A549 (cell line): ENCODE data around the gene NFX1. TPM values are rescaled to one million over a fixed set of nuclear protein-coding genes. Genes with fewer than 3 reads are reported as not detected.
"Not testable (repeated sequence)": the region's sequence is repeated elsewhere in the genome, so short reads cannot be mapped to it uniquely, and the experiment has no call there.

Source experiments
- ATAC-seq, 2 experiments: fragments of 200-7000 bp in 1 of 2; fragments of >200 bp in 1 of 2; cut with Nextera tagmentation in 1 of 2; cut with Tn5 transposase in 1 of 2; 3 replicates each; pipeline versions ENCODE4 v1.8.0 to v1.9.1; 2018 to 2020; ENCODE audit warnings: mild to moderate bottlenecking in 1 of 2, moderate library complexity in 1 of 2
- CTCF ChIA-PET: fragments of 300-600 bp; sonication (Branson Sonifier 250); formaldehyde crosslinking; extraction: SDS; loops from one replicate; lab custom pipeline; 2021; ENCODE audit warnings: antibody characterized with exemption, inconsistent platforms; lab: Yijun Ruan, JAX
- POLR2A ChIA-PET: fragments of 350-600 bp; formaldehyde crosslinking; extraction: SDS; loops from one replicate; lab custom pipeline; 2021; ENCODE audit warnings: antibody characterized with exemption, inconsistent platforms; lab: Yijun Ruan, JAX
- DNase-seq, 2 experiments: peaks; one replicate each; pipeline versions ENCODE4 v3.0.0 to v3.0.0-alpha.2; 2011 to 2016; ENCODE audit warnings: low read depth in 1 of 2, low spot score in 1 of 2
- FAIRE-seq: peaks from 2 replicates; lab custom pipeline; 2011; peaks lifted over from hg19 to GRCh38; lab: Jason Lieb, UNC
- H3K27ac ChIP-seq, 2 experiments: fragments of >200 bp; sonication (Bioruptor Twin); formaldehyde crosslinking; 3 replicates each; pipeline ENCODE4 v1.5.1; 2016 to 2017
- H3K4me1 ChIP-seq: fragments of >200 bp; sonication (Bioruptor Twin); formaldehyde crosslinking; 3 replicates; pipeline ENCODE4 v1.6.1; 2016
- H3K4me2 ChIP-seq: fragments of >200 bp; sonication (Bioruptor Twin); formaldehyde crosslinking; 3 replicates; pipeline ENCODE4 v1.6.1; 2016
- H3K4me3 ChIP-seq: fragments of >200 bp; sonication (Bioruptor Twin); formaldehyde crosslinking; 3 replicates; pipeline ENCODE4 v1.5.1; 2016
- H3K9me3 ChIP-seq: fragments of >200 bp; sonication (Bioruptor Twin); formaldehyde crosslinking; 3 replicates; pipeline ENCODE4 v1.6.1; 2016
- BHLHE40 ChIP-seq: IDR thresholded peaks from 2 replicates; pipeline ENCODE4 v1.6.1; 2012; ENCODE audit warnings: low read depth, low read length, inconsistent platforms
- CBX8 ChIP-seq: fragments of 200-600 bp; sonication (generic); IDR thresholded peaks from 2 replicates; pipeline ENCODE4 v1.6.1; 2016
- EHMT2 ChIP-seq: fragments of 200-600 bp; sonication (generic); IDR thresholded peaks from 2 replicates; pipeline ENCODE4 v1.6.1; 2016; ENCODE audit warnings: antibody characterized with exemption, low read depth, mild to moderate bottlenecking, moderate library complexity
- EP300 ChIP-seq, 2 experiments: fragments of >200 bp; sonication (Bioruptor Twin); formaldehyde crosslinking; IDR thresholded peaks; 2 replicates in 1 of 2; 3 replicates in 1 of 2; pipeline ENCODE4 v1.6.1; 2016 to 2017
- HOXA7 ChIP-seq: fragments of 250-450 bp; sonication (Bioruptor Pico); IDR thresholded peaks from 2 replicates; pipeline ENCODE4 v1.5.0; 2020; ENCODE audit warnings: mild to moderate bottlenecking, moderate library complexity
- JUNB ChIP-seq: fragments of >200 bp; sonication (Bioruptor Twin); formaldehyde crosslinking; IDR thresholded peaks from 2 replicates; pipeline ENCODE4 v1.6.1; 2016
- KDM5A ChIP-seq: fragments of 200-600 bp; sonication (generic); IDR thresholded peaks from 2 replicates; pipeline ENCODE4 v1.6.1; 2016; ENCODE audit warnings: antibody characterized with exemption, mild to moderate bottlenecking
- MYC ChIP-seq: IDR thresholded peaks from 2 replicates; pipeline ENCODE4 v1.6.1; 2012; ENCODE audit warnings: mild to moderate bottlenecking, inconsistent platforms, low read length, improper control_type of control experiment, borderline replicate concordance
- NFE2L2 ChIP-seq: fragments of 150-350 bp; conservative IDR thresholded peaks from 2 replicates; pipeline ENCODE4 v1.6.1; 2014; ENCODE audit warnings: low read length
- NR3C1 ChIP-seq: fragments of >200 bp; sonication (Bioruptor Twin); formaldehyde crosslinking; IDR thresholded peaks from 3 replicates; pipeline ENCODE4 v1.6.1; 2017
- PHF8 ChIP-seq: fragments of 200-600 bp; sonication (generic); IDR thresholded peaks from 2 replicates; pipeline ENCODE4 v1.6.1; 2016; ENCODE audit warnings: low read depth, mild to moderate bottlenecking, antibody characterized with exemption, moderate library complexity, borderline replicate concordance
- POLR2AphosphoS2 ChIP-seq: conservative IDR thresholded peaks from 2 replicates; pipeline ENCODE4 v1.6.1; 2012; ENCODE audit warnings: low read length, improper control_type of control experiment, inconsistent platforms
- RARB ChIP-seq: fragments of 250-450 bp; sonication (Bioruptor Pico); IDR thresholded peaks from 2 replicates; pipeline ENCODE4 v1.8.0; 2021; ENCODE audit warnings: mild to moderate bottlenecking, moderate library complexity
- RCOR1 ChIP-seq: fragments of 150-350 bp; IDR thresholded peaks from 2 replicates; pipeline ENCODE4 v1.6.1; 2014; ENCODE audit warnings: antibody characterized with exemption, low read length, low read depth
- RFX5 ChIP-seq: fragments of 450-650 bp; IDR thresholded peaks from 2 replicates; pipeline ENCODE4 v1.7.1; 2014; ENCODE audit warnings: antibody characterized with exemption, mild to moderate bottlenecking, moderate library complexity
- SMC3 ChIP-seq: fragments of >200 bp; sonication (Bioruptor Twin); formaldehyde crosslinking; IDR thresholded peaks from 3 replicates; pipeline ENCODE4 v1.6.1; 2018; ENCODE audit warnings: inconsistent platforms
- SREBF2 ChIP-seq: fragments of 450-650 bp; IDR thresholded peaks from 2 replicates; pipeline ENCODE4 v1.6.1; 2014; ENCODE audit warnings: mild to moderate bottlenecking, moderate library complexity
- TP53 ChIP-seq: fragments of 250-450 bp; sonication (Bioruptor Pico); IDR thresholded peaks from 2 replicates; pipeline ENCODE4 v1.5.0; 2021; ENCODE audit warnings: mild to moderate bottlenecking, moderate library complexity
- ZFP36 ChIP-seq: fragments of 450-650 bp; IDR thresholded peaks from 2 replicates; pipeline ENCODE4 v1.6.1; 2014; ENCODE audit warnings: borderline replicate concordance; ENCODE audit not compliant: partially characterized antibody
- WGBS: methylation state at CpG from one replicate; pipeline ENCODE4 v1.1.6; 2017; ENCODE audit errors: missing lambda C conversion rate; 5-methylcytosine and 5-hydroxymethylcytosine counted together
- polyA plus RNA-seq, 4 experiments: library from polyadenylated mRNA; depleted of rRNA in 3 of 4; stranded (reverse); fragments of >200 nt; fragmentation: RNase III in 1 of 4; extraction: RNeasy Plus Mini Kit Qiagen cat#74134 plus additional on column Dnase treatment in 1 of 4; gene quantifications; 2 replicates in 3 of 4; 3 replicates in 1 of 4; pipeline ENCODE4 v1.2.3, GENCODE V29; 2011 to 2017
- TF ChIP-seq, protein P1 (sequence below): fragments of >200 bp; sonication (Bioruptor Twin); formaldehyde crosslinking; IDR thresholded peaks from 3 replicates; pipeline ENCODE4 v1.6.1; 2016
- TF ChIP-seq, protein P2 (sequence below): fragments of 450-650 bp; IDR thresholded peaks from 2 replicates; pipeline ENCODE4 v1.6.1; 2014; ENCODE audit warnings: antibody characterized with exemption
- TF ChIP-seq, protein P3 (sequence below): fragments of >200 bp; sonication (Bioruptor Twin); formaldehyde crosslinking; IDR thresholded peaks from 3 replicates; pipeline ENCODE4 v1.5.1; 2016
- TF ChIP-seq, protein P4 (sequence below): IDR thresholded peaks from 2 replicates; pipeline ENCODE4 v1.6.1; 2012; ENCODE audit warnings: low read depth, borderline replicate concordance
- TF ChIP-seq, protein P5 (sequence below): fragments of >200 bp; sonication (Bioruptor Twin); formaldehyde crosslinking; IDR thresholded peaks from 2 replicates; pipeline ENCODE4 v1.6.1; 2016

Gene NFX1
- polyA plus RNA-seq, 2 of the 4 experiments (the other 2 are of a cell fraction): 24.8 to 41.2 TPM

DNA sequence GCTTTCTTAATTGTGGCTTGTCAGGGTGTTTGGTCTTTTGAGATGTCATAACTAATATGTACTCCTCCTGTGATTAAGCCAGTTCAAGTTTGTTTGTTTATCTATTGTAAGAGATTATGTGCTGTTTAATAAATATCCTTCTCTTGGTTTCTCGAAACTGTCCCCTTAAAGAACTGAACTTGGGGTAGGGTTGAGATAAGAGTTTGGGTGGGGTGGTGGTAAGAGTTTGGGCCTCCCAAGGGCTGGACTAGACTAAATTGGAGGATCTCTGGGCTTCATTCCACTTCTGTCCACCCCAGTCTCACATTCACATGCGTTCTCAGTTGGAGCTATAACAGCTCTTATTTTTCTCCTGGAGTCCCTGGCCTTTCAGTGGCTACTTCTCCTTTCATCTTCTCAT is 73.8 kb downstream of the NFX1 start:
- 94% methylated on average over 2 of the region's 2 CpGs for WGBS
- DNase-seq: no peak
- H3K4me2 ChIP-seq: no peak overlapping the region
- no peaks in the 10 kb centered on the region for H3K9me3 ChIP-seq
- no peaks in the 10 kb centered on the region for H3K4me1 ChIP-seq
- H3K4me3 ChIP-seq: no peak overlapping the region
- ChIA-PET CTCF (interaction anchor here (1.2 to 3.5 kb wide), 3 partner anchors 11 to 103 kb away, joined by 3 to 39 read pairs (median 4); no protein-coding TSS in a partner anchor), POLR2A (interaction anchor here (1.3 kb wide), 1 partner anchor 74 kb away, joined by 3 read pairs; the partner anchor contains the start of gene NFX1)
- no peak overlapping the region for H3K27ac ChIP-seq
- FAIRE-seq: no peak
- no peak for ATAC-seq
- TF ChIP-seq EP300 (IDR thresholded peaks at IDR 0.05): no peak

DNA sequence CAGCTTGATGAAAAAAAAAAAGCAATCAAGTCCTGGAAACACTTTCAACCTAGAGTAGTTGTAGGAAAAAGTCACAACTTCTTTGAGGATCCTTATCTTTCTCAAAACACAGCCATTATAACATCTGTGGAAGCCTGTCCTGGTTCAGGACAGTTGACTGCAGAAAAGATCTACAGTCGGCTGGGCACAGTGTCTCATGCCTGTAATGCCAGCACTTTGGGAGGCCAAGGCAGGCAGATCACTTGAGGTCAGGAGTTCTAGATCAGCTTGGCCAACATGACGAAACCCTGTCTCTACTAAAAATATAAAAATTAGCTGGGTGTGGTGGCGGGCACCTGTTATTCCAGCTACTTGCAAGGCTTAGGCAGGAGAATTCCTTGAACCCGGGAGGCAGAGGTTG is 74.5 kb downstream of the NFX1 start:
- not testable (repeated sequence) for H3K27ac ChIP-seq, H3K4me3 ChIP-seq, H3K4me2 ChIP-seq, ATAC-seq, H3K4me1 ChIP-seq, H3K9me3 ChIP-seq, FAIRE-seq, DNase-seq
- ChIA-PET CTCF (interaction anchor here (0.9 to 3.5 kb wide), 4 partner anchors 10 to 136 kb away, joined by 3 to 39 read pairs (median 4); no protein-coding TSS in a partner anchor), POLR2A (interaction anchor here (1.3 kb wide), 1 partner anchor 75 kb away, joined by 3 read pairs; the partner anchor contains the start of gene NFX1)
- 94% methylated on average over 4 of the region's 4 CpGs for WGBS

DNA sequence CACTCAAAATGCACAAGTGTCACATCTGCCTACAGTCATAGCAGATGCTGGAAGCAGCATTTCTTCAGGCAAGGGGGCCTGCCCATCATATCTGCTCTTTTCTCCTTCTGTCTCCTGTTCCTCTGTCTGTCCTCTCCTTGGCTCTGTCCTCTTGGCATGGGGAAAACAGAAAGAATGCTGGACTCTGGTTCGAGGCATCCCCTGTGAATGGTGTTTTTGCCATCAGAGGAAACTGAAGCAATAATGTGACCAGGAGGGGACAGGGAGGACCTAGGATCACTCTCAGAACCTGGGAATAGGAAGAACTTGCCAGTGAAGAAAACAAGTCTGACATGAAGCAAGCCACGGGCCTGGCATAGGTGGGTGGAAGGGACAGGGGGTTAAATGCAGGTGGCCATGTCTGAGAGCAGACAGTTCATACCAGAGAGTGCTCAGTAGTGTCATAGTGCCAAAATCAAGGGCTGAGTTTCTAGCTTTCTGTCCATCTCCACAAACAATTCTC is 76.7 kb downstream of the NFX1 start:
- FAIRE-seq (no peak), DNase-seq (no peak), ATAC-seq (no peak)
- Histone ChIP-seq H3K4me3 (no peak overlapping the region), H3K4me2 (no peak overlapping the region), H3K27ac (no peak overlapping the region), H3K9me3 (no peaks in the 10 kb centered on the region), H3K4me1 (no peaks in the 10 kb centered on the region)
- ChIA-PET POLR2A (no interaction called here), CTCF (interaction anchor here (1.1 to 3.5 kb wide), 2 partner anchors 8 to 34 kb away, joined by 3 to 39 read pairs; no protein-coding TSS in a partner anchor)
- 84% methylated on average over 2 of the region's 2 CpGs for WGBS
- TF ChIP-seq SREBF2 (no peak), POLR2AphosphoS2 (no peak), BHLHE40 (no peak), KDM5A (no peak), NFE2L2 (no peak), RCOR1 (no peak), EHMT2 (no peak), SMC3 (no peak), NR3C1 (no peak), RARB (CRISPR knock-in tag) (no peak)
- TF ChIP-seq, protein P1, sequence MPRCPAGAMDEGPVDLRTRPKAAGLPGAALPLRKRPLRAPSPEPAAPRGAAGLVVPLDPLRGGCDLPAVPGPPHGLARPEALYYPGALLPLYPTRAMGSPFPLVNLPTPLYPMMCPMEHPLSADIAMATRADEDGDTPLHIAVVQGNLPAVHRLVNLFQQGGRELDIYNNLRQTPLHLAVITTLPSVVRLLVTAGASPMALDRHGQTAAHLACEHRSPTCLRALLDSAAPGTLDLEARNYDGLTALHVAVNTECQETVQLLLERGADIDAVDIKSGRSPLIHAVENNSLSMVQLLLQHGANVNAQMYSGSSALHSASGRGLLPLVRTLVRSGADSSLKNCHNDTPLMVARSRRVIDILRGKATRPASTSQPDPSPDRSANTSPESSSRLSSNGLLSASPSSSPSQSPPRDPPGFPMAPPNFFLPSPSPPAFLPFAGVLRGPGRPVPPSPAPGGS: no peak
- TF ChIP-seq, protein P2, sequence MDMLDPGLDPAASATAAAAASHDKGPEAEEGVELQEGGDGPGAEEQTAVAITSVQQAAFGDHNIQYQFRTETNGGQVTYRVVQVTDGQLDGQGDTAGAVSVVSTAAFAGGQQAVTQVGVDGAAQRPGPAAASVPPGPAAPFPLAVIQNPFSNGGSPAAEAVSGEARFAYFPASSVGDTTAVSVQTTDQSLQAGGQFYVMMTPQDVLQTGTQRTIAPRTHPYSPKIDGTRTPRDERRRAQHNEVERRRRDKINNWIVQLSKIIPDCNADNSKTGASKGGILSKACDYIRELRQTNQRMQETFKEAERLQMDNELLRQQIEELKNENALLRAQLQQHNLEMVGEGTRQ: no peak
- TF ChIP-seq, protein P3, sequence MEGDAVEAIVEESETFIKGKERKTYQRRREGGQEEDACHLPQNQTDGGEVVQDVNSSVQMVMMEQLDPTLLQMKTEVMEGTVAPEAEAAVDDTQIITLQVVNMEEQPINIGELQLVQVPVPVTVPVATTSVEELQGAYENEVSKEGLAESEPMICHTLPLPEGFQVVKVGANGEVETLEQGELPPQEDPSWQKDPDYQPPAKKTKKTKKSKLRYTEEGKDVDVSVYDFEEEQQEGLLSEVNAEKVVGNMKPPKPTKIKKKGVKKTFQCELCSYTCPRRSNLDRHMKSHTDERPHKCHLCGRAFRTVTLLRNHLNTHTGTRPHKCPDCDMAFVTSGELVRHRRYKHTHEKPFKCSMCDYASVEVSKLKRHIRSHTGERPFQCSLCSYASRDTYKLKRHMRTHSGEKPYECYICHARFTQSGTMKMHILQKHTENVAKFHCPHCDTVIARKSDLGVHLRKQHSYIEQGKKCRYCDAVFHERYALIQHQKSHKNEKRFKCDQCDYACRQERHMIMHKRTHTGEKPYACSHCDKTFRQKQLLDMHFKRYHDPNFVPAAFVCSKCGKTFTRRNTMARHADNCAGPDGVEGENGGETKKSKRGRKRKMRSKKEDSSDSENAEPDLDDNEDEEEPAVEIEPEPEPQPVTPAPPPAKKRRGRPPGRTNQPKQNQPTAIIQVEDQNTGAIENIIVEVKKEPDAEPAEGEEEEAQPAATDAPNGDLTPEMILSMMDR: no peak

DNA sequence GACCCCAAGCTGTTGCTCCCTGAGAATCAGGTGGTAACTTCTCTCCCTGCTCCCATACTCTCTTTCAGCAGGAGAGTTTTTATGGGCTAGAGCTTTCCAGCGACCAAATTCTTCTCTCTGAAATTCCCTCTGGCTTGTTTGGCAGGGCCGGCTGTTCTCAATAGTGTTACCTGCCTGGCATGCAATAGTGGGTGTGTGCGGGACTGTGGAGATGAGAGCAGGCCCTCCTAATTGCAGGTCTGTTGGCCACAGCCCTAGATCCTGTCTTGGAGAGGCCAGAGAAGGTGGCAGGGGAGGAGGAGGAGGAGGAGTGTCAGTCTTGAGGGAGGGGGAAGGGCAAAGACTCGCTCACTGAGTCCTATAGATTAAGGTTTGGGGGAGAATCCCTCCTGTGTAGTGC is 82.6 kb downstream of the NFX1 start:
- DNase-seq (no peak), ATAC-seq (no peak), FAIRE-seq (no peak)
- ChIA-PET POLR2A (no interaction called here), CTCF (interaction anchor here (0.7 to 10.5 kb wide), 17 partner anchors 8 to 146 kb away, joined by 3 to 147 read pairs (median 22); partner anchors contain the start of genes AQP3, AQP7 and NOL6)
- Histone ChIP-seq H3K9me3 (no peaks in the 10 kb centered on the region), H3K4me1 (peaks cover 4% of the 10 kb centered on the region; the same call in 1 of the 3 replicates), H3K4me2 (no peak overlapping the region), H3K27ac (no peak overlapping the region), H3K4me3 (no peak overlapping the region)
- TF ChIP-seq, protein P4, sequence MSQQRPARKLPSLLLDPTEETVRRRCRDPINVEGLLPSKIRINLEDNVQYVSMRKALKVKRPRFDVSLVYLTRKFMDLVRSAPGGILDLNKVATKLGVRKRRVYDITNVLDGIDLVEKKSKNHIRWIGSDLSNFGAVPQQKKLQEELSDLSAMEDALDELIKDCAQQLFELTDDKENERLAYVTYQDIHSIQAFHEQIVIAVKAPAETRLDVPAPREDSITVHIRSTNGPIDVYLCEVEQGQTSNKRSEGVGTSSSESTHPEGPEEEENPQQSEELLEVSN: no peak
- TF ChIP-seq TP53 (no peak), MYC (no peak), EP300 (IDR thresholded peaks at IDR 0.05) (no peak), HOXA7 (CRISPR knock-in tag) (no peak), RFX5 (no peak), PHF8 (no peak), ZFP36 (no peak), JUNB (no peak), CBX8 (no peak)
- TF ChIP-seq, protein P5, sequence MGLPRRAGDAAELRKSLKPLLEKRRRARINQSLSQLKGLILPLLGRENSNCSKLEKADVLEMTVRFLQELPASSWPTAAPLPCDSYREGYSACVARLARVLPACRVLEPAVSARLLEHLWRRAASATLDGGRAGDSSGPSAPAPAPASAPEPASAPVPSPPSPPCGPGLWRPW: no peak
- 87% methylated on average over 4 of the region's 4 CpGs for WGBS
